ENCODE data around the gene RNF223.

RNF223 gene

DNA sequence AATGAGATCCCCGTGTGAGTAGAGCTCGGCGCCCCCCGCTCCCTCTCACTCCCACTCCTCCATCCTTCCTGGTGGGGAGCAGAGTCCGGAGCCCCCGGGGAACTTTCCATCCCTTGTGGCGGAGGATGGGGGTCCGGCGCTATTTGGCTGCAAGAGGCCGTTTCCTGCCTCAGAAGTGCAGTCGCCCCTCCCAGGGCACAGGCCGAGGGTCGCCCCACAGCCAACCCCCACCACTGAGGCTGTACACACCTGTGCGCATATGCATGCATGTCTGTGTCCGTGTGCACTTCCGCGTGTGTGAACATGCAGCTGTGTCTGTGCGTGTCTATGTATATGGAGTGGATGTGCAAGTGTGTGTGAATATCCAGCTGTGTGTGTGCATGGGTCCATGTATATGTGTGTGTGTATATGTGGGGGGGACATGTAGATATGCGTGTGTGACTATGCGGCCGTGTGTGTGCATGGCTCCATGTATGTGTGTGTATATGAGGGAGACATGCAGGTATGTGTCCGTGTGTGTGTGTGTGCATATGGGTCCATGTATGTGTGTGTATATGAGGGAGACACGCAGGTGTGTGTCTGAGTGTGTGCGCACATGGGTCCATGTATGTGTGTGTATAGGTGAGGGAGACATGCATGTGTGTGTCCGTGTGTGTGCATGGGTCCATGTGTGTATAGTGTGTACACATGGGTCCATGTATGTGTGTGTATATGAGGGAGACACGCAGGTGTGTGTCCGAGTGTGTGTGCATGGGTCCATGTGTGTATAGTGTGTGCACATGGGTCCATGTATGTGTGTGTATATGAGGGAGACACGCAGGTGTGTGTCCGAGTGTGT, 21.9 kb downstream of the RNF223 start:
- no peak for DNase-seq (ENCODE audit: low read depth, low spot score)
- no peak for TF ChIP-seq CTCF (IDR thresholded peaks at IDR 0.05; ENCODE audit: insufficient read depth, low read length, missing control alignments)
- ChIA-PET CTCF (no interaction called here), POLR2A (no interaction called here)
- no peak overlapping the region for H3K4me3 ChIP-seq (ENCODE audit: low read depth, low read length)

DNA sequence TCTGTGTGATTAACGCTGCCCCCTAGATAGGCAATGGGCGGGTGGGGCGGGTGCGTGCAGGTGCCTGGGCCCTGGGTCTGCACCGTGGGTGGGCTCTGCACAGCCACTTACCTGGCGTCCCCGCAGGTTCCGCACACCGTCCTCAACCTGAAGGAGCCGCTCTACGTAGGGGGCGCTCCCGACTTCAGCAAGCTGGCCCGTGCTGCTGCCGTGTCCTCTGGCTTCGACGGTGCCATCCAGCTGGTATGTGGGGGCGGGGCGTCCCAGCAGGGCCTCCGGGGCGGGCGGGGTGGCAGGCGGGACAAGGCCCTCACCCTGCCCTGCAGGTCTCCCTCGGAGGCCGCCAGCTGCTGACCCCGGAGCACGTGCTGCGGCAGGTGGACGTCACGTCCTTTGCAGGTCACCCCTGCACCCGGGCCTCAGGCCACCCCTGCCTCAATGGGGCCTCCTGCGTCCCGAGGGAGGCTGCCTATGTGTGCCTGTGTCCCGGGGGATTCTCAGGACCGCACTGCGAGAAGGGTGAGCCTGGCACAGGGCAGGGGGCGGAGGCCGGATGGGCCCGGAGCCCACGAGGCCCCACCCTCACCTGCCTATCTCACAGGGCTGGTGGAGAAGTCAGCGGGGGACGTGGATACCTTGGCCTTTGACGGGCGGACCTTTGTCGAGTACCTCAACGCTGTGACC, 22.8 kb downstream of the RNF223 start:
- POLR2A ChIA-PET: no interaction called here
- CTCF ChIA-PET: no interaction called here
- DNase-seq (ENCODE audit: low read depth, low spot score): no peak

DNA sequence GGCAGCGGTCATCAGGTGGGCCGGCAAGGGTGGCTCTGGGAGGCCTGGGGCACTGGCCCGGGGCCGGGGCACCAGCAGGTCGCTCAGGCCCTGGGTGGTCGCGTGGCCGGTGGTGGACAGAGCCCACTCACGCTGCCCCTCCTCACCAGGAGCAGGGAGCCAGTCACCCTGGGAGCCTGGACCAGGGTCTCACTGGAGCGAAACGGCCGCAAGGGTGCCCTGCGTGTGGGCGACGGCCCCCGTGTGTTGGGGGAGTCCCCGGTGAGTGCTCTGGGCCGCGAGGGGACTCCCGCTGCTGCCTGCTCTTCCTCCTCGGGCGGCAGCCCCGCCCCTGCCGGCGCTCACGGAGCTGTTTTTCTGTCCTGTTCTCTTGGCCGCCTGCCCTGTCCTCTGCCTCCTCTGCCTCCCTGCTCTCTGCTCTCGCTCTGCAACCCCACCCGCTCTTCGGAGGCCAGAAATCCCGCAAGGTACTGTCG, 23.5 kb downstream of the RNF223 start:
- ChIA-PET CTCF (no interaction called here), POLR2A (no interaction called here)
- no peak for DNase-seq (ENCODE audit: low read depth, low spot score)
- TF ChIP-seq CTCF (IDR thresholded peaks at IDR 0.05; ENCODE audit: insufficient read depth, low read length, missing control alignments): no peak
- H3K4me3 ChIP-seq (ENCODE audit: low read depth, low read length): no peak overlapping the region

More for the DNA sequence above, 22.8 kb downstream of the RNF223 start:
- no peak for TF ChIP-seq CTCF (IDR thresholded peaks at IDR 0.05; ENCODE audit: insufficient read depth, low read length, missing control alignments)
- no peak overlapping the region for H3K4me3 ChIP-seq (ENCODE audit: low read depth, low read length)

DNA sequence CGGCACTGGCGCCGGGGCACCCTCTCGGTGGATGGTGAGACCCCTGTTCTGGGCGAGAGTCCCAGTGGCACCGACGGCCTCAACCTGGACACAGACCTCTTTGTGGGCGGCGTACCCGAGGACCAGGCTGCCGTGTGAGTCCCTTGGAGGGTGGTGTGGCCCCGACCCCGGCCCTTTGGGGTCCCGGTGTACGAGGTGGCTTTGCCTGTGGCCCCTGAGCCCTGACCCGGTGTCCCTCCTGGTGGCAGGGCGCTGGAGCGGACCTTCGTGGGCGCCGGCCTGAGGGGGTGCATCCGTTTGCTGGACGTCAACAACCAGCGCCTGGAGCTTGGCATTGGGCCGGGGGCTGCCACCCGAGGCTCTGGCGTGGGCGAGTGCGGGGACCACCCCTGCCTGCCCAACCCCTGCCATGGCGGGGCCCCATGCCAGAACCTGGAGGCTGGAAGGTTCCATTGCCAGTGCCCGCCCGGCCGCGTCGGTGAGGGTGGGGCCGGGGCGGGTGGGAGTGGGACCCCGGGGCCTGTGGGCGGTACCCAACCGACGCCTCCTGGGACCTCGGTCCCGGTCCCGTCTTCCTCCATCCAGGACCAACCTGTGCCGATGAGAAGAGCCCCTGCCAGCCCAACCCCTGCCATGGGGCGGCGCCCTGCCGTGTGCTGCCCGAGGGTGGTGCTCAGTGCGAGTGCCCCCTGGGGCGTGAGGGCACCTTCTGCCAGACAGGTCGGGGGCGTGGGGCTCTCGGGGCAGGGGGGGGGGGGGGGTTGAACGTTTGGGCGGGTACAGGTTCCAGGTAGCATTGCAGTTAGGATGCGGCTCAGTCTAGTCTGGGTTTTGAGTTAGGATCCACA, 24.6 kb downstream of the RNF223 start:
- ChIA-PET POLR2A (no interaction called here), CTCF (interaction anchor here (0.9 kb wide), 1 partner anchor 14 kb away, joined by 4 read pairs; no protein-coding TSS in a partner anchor)
- DNase-seq (ENCODE audit: low read depth, low spot score): no peak
- H3K4me3 ChIP-seq (ENCODE audit: low read depth, low read length): no peak overlapping the region
- TF ChIP-seq CTCF (IDR thresholded peaks at IDR 0.05; ENCODE audit: insufficient read depth, low read length, missing control alignments): no peak

DNA sequence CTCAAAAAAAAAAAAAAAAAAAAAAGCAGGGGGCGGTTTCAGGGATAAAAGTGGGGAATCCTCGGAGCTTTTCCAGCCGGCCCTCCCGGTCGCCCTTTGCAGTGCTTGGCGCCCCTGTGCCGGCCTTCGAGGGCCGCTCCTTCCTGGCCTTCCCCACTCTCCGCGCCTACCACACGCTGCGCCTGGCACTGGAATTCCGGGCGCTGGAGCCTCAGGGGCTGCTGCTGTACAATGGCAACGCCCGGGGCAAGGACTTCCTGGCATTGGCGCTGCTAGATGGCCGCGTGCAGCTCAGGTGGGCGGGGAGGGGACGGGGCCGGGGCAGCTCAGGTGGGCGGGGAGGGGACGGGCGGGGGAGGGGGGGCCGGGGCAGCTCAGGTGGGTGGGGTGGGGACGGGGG, 25.3 kb downstream of the RNF223 start:
- no peak overlapping the region for H3K4me3 ChIP-seq (ENCODE audit: low read depth, low read length)
- CTCF ChIA-PET: interaction anchor here (0.9 to 2.0 kb wide), 2 partner anchors 14 to 15 kb away, joined by 4 to 5 read pairs; no protein-coding TSS in a partner anchor
- DNase-seq (ENCODE audit: low read depth, low spot score): no peak
- POLR2A ChIA-PET: no interaction called here
- TF ChIP-seq CTCF (IDR thresholded peaks at IDR 0.05; ENCODE audit: insufficient read depth, low read length, missing control alignments): no peak
